Vagina (tissue), 2 donors: ENCODE results near the gene TMEM259.

Experiments
- CTCF ChIP-seq, 3 experiments: fragments of 450-650 bp in 2 of 3; fragments of 200-600 bp in 1 of 3; sonication (generic) in 1 of 3; IDR thresholded peaks; one replicate each; pipeline ENCODE4 v1.5.1; 2017 to 2019; ENCODE audit warnings: antibody characterized with exemption in 3 of 3, mild to moderate bottlenecking in 2 of 3, moderate library complexity in 2 of 3
- POLR2AphosphoS5 ChIP-seq, 2 donors: sonication (generic); formaldehyde crosslinking; IDR thresholded peaks; one replicate each; pipeline ENCODE4 v1.9.0; 2017; ENCODE audit warnings: antibody characterized with exemption in 2 of 2, mild to moderate bottlenecking in 2 of 2, low read depth in 1 of 2; ENCODE audit not compliant: insufficient read depth in 1 of 2

GRCh38 chr19:964761-965694 is 55.9 kb downstream of the TMEM259 start:
- TF ChIP-seq POLR2AphosphoS5 (IDR thresholded peaks at IDR 0.05; ENCODE audit: insufficient read depth in 1 of 2, low read depth in 1 of 2) = no peak
- TF ChIP-seq CTCF (IDR thresholded peaks at IDR 0.05) = no peak
